PC-9 (cell line): ENCODE measurements around the gene TENM4.

Experiments used
- CTCF ChIP-seq: fragments of 200-600 bp; sonication (generic); conservative IDR thresholded peaks from 2 replicates; pipeline ENCODE4 v1.6.1; 2017; ENCODE audit warnings: mixed run types, antibody characterized with exemption, mild to moderate bottlenecking, moderate library complexity
- EZH2 ChIP-seq: fragments of 200-600 bp; sonication (generic); IDR thresholded peaks from 2 replicates; pipeline ENCODE4 v1.8.0; 2017; ENCODE audit warnings: antibody characterized with exemption, low read depth

GRCh38 chr11:78802058-78802761, 638.6 kb downstream of the TENM4 start:
- no peak for TF ChIP-seq CTCF
- no peak for TF ChIP-seq EZH2
